SKM-1 (cell line): ENCODE results near the gene ACY1.
"Not testable (repeated sequence)": the region's sequence is repeated elsewhere in the genome, so short reads cannot be mapped to it uniquely, and the experiment has no call there.

Source experiments
- DNase-seq: peaks from one replicate; lab custom pipeline; 2025; ENCODE audit not compliant: unreplicated experiment; lab: John Stamatoyannopoulos, UW

ACY1 gene

GRCh38 chr3:52023860-52024764, 40.8 kb downstream of the ACY1 start:
- no peak for DNase-seq

- DNase-seq: no peak
Observed at GRCh38 chr3:52024765-52025452, 41.6 kb downstream of the ACY1 start.

DNA sequence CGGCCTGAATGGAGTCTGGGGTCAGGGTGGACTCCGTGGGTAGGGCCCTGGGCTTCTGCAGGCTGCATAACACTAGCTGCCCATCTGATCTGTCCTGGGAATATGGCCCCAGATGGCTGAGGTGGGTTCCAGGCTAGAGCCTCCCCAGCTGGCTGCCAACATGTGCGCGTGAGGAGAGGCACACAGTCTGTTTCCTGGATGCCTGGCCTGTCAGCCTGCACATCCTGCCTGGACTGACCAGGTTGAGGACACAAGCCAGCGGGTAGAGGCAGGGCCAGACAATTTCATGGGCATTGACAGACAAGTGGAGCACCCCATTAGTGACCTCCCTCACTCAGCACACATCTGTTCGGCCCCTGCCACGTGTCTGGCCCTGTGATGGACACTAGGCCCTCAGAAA, 42.1 kb downstream of the ACY1 start:
- DNase-seq: no peak

GRCh38 chr3:52026041-52026440, 42.7 kb downstream of the ACY1 start:
- DNase-seq: no peak

GRCh38 chr3:52028572-52028971, 45.2 kb downstream of the ACY1 start:
- DNase-seq: no peak

- no peak for DNase-seq
Observed at GRCh38 chr3:52029053-52029452, 45.7 kb downstream of the ACY1 start.

- DNase-seq: no peak
Observed at GRCh38 chr3:52029535-52029934, 46.2 kb downstream of the ACY1 start.

GRCh38 chr3:52030714-52031310, 47.5 kb downstream of the ACY1 start:
- DNase-seq: no peak

DNA sequence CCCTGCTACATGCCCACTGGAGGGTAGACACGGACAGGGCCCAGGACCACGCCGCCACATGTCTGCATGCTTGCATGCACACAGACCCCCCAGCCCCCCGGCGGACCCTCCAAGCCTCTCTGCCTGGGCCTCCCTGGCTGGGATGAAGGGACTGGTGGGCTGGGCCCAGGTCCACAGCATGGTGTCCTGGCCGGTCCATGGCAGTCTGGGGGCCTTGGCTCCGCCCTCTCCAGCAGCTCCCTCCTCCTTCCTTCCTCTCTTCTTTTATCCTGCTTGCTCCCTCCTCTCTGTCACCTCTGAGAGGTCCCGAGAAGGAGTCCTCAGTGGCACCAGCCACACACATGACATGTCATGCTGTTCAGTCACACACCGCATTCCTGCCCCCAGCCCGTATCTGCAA, 48.6 kb downstream of the ACY1 start:
- no peak for DNase-seq

- no peak for DNase-seq
Observed at GRCh38 chr3:52032702-52033408, 49.5 kb downstream of the ACY1 start.

- DNase-seq: not testable (repeated sequence)
Observed at GRCh38 chr3:52033748-52034147, 50.4 kb downstream of the ACY1 start.

- DNase-seq: no peak
Observed at GRCh38 chr3:52034212-52034611, 50.9 kb downstream of the ACY1 start.

DNA sequence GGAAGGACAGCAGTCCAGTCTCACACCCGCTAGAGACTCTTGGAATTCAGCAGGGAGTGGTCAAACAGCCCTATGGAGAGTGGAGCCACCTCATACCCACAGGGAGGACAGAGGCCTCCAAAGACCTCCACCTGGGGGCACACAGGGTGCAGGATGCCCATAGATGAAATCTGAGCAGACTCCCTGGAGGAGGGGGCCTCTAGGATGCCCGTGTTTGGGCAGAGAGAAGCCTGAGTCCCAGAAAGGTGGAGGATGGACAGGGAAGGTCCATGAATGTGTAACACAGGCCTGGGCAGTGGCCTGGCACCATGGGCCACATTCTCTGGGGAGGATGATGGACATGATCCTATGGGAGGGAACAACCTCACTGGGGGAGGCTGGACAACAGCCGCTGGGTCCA, 51.3 kb downstream of the ACY1 start:
- DNase-seq: no peak

DNA sequence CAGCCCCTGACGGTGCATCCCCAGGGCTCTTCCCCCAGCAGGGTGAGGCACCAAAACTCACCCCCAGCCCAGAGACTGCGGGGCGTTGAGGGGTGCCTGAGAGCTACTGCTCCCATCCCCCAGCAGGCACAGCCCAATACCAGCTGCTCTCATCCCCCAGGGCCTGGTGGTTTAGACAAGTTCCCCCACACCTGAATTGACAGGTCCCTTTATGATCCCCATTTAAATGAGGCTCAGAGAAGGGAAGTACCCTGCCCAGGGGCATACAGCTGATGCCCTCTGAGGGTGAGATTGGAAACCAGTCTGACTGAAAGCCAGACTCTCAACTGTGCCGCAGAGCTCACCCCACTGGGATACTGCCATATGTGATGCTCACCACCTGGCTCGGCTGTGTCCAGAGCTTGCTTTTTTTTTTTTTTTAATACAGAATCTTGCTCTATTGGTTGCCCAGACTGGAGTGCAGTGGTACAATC, 52.9 kb downstream of the ACY1 start:
- no peak for DNase-seq

- DNase-seq: no peak
Observed at GRCh38 chr3:52036829-52037228, 53.5 kb downstream of the ACY1 start.

DNA sequence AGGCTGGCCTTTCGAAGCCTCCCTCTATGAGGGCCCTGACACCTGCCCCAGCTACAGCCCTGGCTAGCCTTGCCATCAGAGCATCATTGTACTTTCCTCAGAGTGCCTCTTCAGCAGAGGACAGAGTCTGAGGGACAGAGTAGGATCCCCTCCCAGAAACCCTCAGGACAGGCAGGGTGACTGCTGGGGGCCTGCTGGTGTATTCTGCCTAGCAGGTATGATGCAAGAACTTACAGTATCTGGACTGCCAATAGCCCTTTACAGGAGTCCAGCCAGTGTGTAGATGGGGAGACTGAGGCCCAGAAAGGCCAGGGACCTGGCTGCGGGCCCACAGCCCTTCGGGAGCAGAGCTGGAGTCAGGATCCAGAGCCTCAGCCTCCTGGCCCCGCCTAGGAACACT, 54.0 kb downstream of the ACY1 start:
- no peak for DNase-seq

DNA sequence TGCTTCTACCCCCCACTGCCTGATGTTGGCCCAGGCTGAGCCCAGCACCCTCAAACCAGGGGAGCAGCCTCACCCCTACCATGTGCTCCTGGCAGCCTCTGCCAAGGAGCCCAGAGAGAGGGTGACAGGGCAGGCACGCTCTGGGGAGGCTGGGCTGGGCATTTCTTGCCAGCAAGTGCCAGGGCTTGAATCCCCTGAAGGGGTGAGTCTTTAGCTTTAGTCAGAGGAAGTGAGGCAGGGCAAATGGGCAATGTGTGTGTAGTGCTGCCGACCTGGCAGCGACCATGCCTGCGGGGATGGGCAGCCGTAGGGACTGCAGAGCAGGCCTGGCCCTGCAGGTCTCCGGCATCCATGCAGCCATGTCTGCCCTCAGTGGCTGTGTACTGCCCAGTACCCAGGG, 54.9 kb downstream of the ACY1 start:
- DNase-seq: no peak
